GM19467 (cell line): ENCODE measurements around the gene ZNF18.

Experiments
- ATAC-seq: cut with Tn5 transposase; IDR thresholded peaks from one replicate; pipeline ENCODE4 v1.9.1; 2021; ENCODE audit warnings: mild to moderate bottlenecking, moderate library complexity; ENCODE audit not compliant: unreplicated experiment

ZNF18 gene, protein sequence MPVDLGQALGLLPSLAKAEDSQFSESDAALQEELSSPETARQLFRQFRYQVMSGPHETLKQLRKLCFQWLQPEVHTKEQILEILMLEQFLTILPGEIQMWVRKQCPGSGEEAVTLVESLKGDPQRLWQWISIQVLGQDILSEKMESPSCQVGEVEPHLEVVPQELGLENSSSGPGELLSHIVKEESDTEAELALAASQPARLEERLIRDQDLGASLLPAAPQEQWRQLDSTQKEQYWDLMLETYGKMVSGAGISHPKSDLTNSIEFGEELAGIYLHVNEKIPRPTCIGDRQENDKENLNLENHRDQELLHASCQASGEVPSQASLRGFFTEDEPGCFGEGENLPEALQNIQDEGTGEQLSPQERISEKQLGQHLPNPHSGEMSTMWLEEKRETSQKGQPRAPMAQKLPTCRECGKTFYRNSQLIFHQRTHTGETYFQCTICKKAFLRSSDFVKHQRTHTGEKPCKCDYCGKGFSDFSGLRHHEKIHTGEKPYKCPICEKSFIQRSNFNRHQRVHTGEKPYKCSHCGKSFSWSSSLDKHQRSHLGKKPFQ

DNA sequence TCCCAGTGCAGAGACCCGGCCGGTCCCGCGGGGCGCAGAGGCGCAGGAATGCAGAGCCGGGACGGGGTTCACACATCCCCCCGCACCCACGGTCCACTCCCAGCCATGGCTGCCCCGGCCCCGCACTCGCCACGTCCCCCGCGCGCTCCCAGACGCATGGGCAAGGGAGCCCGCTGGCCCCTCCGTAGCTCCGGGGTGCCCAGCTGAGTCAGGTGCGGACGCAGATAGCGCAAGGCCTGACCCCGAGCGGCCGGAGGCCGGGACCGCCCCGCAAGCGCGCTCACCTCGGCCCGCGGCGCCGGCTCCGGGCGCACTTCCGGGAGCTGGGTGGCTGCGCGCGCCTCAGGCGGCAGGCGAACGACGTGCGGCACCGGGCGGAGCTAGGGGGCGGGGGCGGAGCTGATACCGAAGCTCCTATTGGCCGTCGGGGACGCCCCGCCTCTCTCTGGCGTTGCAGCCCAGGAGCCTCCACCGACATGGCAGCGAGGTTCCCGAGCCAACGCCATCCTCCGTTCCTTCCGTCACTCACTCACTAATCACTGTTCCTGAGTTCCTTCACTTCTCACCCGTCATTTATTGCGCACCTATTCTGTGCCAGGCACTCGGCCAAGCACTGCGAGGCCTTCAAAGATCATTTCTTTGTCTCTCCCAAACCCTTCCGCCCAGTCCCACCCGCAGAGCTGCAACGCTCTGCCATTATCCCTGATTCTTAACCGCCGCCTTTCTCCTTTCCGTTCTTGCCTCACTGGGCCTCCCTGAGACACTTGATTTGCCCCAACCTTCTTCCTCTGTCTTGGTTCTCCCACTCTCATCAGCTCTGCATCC is at the start of gene ZNF18:
Gene ZNF18 (minus strand): TSS at position 329 of the 825 bp plus-strand sequence. CDS start 4,646 bp downstream, outside the sequence.
- ATAC-seq = peak; percentile 98

- ATAC-seq = no peak
Observed at GRCh38 chr17:12046786-12047185, 49.5 kb upstream of the ZNF18 start.

DNA sequence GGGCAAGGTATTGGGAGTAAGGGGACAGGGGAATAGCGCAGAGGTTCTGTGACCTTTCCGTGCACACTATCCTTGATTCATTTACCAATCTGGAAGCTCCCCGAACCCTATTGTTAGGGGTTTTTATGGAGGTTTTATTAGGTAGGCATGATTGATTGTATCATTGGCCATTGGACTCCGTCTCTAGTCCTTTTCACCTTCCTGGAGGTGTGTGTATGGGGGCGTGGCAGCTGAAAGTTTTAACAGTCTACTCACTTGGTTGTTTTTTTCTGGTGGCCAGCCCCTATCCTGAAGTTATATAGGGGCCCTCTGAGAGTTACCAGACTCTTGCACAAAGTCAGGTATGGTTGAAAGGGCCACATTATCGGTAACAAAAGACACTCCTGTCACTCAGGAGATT is 46.4 kb upstream of the ZNF18 start:
- no peak for ATAC-seq

DNA sequence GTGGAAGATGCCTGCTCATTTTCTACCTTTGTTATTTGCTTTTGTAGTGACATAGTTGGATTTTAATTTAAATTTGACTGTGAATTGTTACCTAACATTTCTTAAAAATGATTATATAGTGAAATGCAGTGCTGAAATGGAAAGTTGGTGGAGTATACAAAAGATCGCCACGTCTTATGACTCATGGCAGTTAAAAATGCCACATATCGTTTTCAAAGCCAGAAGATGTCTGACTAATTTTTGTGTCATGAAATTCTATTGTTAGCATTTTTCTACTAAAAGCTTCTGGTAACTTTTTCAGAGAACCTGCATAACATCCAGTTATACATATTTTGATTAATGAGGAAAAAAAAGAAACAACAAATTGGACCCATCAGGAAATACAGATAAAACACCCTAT is 44.0 kb upstream of the ZNF18 start:
- no peak for ATAC-seq

- ATAC-seq = no peak
Observed at GRCh38 chr17:12040478-12040877, 43.2 kb upstream of the ZNF18 start.

DNA sequence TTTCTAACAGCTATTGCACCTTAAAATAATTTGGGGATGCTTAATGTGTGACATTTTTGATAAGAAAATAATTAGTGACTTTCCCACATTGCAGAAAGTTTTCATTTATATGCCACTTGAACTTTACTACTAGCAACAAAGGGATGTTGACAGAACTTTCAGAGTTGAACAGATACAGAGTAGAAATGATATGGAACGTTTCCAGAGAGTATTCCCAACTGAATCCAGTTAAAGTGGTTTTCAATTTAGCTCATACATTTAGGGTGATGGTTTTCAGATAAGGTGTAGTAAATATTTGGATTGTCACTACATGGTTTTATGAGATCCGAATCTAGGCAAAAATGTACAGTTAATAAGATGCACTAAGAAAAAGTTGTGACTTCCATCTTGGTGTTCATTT is 40.7 kb upstream of the ZNF18 start:
- ATAC-seq = no peak

- ATAC-seq = no peak
Observed at GRCh38 chr17:12035673-12036072, 38.4 kb upstream of the ZNF18 start.

GRCh38 chr17:12034538-12034937 is 37.3 kb upstream of the ZNF18 start:
- no peak for ATAC-seq

- no peak for ATAC-seq
Observed at GRCh38 chr17:12028611-12029010, 31.3 kb upstream of the ZNF18 start.

- ATAC-seq = no peak
Observed at GRCh38 chr17:12027658-12028057, 30.4 kb upstream of the ZNF18 start.

GRCh38 chr17:12024327-12024726 is 27.1 kb upstream of the ZNF18 start:
- ATAC-seq = no peak

DNA sequence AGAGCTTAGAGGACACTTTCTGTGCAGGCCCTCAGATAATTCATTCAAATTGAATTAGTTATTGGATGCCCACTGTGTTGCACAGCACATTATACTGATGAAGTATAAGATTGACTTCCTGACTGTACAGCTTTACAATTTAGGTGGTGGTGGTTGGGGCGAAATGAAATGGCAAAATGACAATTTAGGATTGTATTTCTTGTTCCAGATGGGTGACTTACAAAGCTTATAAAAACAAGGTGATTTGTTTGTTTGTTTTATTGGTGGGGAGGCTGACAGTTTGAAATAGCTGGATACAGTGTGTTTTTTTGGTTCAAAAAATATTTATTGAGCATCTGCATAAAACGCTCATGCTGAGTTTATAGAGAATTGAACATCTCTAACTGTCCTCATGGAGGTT is 25.0 kb upstream of the ZNF18 start:
- no peak for ATAC-seq

GRCh38 chr17:12021623-12022140 is 24.4 kb upstream of the ZNF18 start:
- ATAC-seq = no peak

DNA sequence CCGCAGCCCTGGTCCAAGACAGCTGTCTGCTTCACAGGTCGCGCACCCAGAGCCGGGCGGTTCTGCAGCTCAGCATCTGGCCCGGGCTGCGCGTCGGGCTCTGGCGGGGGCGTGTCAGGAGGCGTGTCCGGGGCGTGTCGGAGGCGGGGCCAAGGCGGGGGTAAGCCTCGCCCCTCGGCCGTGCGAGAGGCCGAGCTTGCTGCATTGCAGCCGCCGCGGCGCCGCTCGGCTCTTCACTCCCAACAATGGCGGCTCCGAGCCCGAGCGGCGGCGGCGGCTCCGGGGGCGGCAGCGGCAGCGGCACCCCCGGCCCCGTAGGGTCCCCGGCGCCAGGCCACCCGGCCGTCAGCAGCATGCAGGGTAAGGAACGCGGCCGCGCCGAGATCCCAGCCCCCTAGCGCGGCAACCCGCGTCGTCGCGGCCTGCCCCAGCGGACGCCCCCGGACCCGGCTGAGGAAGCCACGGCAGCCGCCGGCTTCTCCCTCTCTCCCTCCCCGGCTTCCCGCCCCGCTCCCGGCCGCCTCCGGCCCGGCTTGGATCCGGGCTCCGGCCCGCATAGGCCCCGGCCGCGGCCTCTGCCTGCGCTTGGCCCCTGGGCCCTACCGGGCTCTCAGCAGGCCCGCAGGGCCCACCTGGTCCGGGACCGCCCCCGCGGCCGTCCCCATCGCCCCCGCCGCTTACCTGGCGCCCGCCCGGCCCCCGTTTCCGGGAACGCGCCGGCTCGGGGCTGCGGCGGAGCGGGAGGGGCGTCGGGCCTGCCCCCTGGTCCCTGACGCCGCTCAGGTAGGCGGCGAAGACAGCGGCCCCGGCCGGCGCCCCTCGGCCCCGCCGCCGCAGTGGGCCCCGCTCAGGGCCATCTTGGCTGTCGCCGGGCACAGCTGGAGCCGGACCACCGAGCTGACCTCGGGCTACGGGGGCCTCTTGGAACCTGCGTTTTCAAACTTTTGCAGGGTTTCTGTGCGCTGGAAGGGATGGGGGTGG is 23.7 kb upstream of the ZNF18 start, which contains the start of gene MAP2K4:
Gene MAP2K4 (plus strand): TSS at position 236 of the 981 bp plus-strand sequence. CDS start 10 bp downstream, at position 246.
- ATAC-seq = peak; percentile 94

DNA sequence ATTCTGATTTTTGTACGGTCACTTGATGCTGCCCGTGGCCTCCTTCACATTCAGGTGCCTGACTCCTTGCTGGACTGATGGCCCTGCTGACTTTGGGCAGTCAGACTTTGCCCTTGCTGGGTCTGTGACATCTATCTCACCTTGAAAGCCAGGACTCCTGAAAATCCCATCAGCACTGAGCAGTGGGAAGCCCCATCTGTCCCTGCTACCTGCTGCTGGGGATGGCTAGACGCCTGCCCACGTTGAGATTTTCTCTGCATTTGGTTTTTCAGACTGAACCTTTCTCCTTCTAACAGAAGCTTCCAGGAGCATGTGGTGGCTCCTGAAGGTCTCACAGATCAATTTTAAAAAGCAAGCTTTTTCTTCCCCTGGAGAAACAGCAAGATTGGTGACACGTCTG is 10.2 kb upstream of the ZNF18 start:
- no peak for ATAC-seq

DNA sequence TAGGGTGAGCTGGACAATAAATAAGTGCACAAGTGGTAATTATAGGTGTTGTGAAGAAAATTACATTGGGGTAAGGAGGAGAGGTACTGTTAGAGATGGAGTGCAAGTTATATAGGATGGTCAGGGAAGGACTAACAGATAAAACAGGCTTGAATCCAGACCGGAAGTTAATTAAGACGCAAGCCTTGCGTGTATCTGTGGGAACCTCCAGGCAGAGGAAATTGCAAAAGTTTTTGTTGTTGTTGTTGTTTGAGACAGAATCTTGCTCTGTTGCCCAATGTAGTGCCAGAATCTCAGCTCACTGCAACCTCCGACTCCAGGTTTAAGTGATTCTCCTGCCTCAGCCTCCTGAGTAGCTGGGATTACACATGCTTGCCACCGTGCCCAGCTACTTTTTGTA is 2.4 kb upstream of the ZNF18 start:
- no peak for ATAC-seq

GRCh38 chr17:11997972-11998233 is 628 bp upstream of the ZNF18 start:
- no peak for ATAC-seq

GRCh38 chr17:11996722-11997146 is 541 bp downstream of the ZNF18 start:
- peak; percentile 29 for ATAC-seq

DNA sequence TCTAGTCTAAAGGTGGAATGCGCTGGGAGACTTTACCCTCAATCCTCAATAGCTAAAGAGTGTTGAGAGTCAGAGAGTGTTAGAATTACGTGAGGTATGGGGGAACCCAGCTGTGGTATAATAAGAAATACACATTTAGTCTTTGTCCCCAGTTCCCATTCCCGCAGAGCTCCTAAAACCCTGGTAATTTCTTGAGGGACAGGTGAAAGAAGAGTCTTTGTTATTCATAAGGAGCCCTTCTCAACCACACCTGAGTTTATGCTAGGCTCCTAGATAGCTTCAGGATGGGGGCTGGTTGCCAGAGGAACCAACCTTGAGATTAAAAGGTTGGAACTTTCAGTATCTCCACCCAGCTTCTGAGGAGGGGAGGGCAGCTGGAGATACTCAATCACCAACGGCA is 5.8 kb downstream of the ZNF18 start:
- no peak for ATAC-seq

DNA sequence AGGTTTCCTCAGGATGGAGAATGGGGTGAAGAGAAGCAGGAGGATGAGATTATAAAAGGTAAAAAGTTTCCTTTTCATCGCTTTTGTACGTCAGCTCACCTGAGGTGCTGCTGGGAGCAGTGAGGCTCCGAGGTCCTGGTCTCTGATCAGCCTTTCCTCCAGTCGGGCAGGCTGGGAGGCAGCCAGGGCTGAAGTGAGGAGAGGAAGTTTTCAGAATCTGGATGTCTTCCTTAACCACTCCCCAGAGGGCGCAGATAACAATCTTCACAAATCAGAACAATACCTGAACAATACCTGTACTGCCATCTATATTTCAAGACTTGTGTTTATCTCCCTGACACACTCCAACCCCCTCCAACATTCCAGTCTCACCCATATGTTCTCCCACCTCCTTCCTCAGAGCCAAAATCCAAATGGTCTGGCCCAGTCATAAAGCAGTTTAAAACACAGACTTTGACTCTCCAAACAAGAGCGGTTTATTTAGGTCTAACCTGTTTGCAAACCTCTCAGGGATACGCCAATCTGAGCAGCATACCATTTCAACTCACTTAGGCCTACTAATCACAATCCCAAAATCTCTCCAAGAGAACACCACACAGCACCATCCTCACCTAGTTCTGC is 6.8 kb downstream of the ZNF18 start:
- ATAC-seq = no peak
